ENCODE measurements around the gene AIF1L.
"Not testable (repeated sequence)": the region's sequence is repeated elsewhere in the genome, so short reads cannot be mapped to it uniquely, and the experiment has no call there.

Gene AIF1L

DNA sequence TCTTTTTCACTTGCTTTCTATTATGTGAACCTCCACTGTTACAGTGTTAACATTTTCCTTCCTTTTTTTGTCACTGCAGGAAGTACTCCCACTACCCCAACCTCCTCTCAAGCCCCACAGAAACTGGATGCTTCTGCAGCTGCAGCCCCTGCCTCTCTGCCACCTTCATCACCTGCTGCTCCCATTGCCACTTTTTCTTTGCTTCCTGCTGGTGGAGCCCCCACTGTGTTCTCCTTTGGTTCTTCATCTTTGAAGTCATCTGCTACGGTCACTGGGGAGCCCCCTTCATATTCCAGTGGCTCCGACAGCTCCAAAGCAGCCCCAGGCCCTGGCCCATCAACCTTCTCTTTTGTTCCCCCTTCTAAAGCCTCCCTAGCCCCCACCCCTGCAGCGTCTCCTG lies 47.9 kb downstream of the AIF1L start:
- TF ChIP-seq, protein P1, sequence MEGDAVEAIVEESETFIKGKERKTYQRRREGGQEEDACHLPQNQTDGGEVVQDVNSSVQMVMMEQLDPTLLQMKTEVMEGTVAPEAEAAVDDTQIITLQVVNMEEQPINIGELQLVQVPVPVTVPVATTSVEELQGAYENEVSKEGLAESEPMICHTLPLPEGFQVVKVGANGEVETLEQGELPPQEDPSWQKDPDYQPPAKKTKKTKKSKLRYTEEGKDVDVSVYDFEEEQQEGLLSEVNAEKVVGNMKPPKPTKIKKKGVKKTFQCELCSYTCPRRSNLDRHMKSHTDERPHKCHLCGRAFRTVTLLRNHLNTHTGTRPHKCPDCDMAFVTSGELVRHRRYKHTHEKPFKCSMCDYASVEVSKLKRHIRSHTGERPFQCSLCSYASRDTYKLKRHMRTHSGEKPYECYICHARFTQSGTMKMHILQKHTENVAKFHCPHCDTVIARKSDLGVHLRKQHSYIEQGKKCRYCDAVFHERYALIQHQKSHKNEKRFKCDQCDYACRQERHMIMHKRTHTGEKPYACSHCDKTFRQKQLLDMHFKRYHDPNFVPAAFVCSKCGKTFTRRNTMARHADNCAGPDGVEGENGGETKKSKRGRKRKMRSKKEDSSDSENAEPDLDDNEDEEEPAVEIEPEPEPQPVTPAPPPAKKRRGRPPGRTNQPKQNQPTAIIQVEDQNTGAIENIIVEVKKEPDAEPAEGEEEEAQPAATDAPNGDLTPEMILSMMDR (conservative IDR thresholded peaks at IDR 0.05), result no peak
- TF ChIP-seq ZFX (IDR thresholded peaks at IDR 0.05), result no peak
- H3K27ac ChIP-seq, result no peak overlapping the region

DNA sequence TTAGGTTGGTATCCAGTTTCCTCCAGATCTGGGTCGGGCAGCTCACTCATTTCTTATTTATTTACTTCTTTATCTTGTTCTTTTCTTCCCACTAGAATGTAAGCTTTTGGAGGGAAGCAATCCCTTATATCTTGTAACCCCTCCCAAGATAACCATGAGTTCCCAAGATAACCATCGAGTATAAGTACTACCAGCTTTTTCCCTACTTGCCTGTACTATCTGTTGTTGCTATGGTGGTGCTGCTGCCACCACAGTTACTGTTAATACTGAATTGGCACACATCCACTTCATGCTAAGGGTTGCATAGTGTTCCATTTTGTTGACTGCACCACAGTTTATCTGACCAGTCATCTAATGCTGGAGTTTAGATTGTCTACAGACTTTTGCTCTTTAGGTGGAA lies 48.9 kb downstream of the AIF1L start:
- TF ChIP-seq ZFX (IDR thresholded peaks at IDR 0.05), result no peak
- TF ChIP-seq, protein P1 (conservative IDR thresholded peaks at IDR 0.05), result no peak
- no peak overlapping the region for H3K27ac ChIP-seq

DNA sequence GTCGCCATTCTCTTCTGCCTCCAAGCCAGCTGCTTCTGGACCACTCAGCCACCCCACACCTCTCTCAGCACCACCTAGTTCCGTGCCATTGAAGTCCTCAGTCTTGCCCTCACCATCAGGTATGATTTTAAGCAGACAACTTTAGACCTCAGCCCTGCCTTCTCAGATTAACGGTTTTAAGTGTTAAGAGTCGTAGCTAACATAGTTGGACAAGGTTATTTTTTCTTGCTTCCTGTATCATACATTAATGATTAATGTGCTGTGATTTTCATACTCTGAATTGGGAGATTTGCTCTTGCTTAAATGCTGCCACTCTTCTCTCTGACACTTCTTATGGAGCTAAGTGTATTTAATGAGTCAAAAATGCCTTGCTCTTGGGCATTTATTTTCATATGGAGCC lies 49.9 kb downstream of the AIF1L start:
- TF ChIP-seq ZFX (IDR thresholded peaks at IDR 0.05), result no peak
- TF ChIP-seq, protein P1 (conservative IDR thresholded peaks at IDR 0.05), result no peak
- H3K27ac ChIP-seq, result no peak overlapping the region

DNA sequence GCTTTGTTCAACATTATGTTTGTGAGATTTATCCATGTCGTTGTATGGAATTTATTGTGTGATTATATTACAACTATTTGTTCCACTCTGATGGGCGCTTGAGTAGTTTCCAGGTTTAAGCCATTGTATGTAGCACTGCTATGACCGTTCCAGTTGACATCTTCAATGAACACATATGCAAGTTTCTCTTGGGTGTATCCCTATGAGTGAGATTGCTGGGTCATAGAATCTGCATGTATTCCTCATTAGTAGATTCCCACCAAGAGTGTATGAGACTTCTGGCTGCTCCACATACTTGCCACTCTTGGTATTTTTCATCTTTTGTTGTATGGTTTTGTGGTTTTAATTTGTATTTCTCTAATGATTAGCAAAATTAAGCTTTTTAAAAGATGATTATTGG lies 51.9 kb downstream of the AIF1L start:
- H3K27ac ChIP-seq, result no peak overlapping the region

DNA sequence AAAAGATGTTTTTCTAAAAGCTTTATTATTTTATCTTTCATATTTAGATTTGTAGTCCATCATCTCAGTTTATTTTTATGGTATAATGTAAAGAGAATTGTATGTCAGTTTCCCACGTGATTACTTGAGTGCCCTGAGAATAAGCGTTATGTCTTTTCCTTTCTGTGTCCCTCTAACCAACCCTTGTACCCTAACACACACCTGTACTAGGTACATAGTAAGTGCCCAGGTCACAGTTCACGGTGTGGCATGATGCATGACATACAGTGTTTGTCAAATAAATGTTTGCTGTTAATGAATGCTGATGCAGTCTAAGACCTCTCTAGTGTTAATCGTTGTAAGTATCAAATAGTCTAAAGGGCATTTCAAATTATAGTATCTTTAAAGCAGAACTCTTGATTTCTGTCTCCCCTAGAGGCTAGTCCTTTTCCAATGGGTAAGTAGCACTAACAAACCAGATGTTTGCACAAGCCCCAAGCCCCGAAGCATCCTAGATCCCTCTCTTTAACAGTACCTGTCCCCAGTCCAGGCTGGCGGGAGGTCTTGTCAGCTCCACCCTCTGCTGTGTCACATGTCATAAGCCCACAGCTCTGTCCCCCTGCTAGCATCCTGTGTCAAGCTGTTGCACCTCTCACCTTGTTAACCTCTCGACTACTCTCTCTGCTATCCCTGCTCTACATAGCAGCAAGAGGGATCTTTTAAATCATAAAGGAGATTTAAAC lies 52.8 kb downstream of the AIF1L start:
- no peak for TF ChIP-seq ZFX (IDR thresholded peaks at IDR 0.05)
- TF ChIP-seq, protein P1 (conservative IDR thresholded peaks at IDR 0.05), result no peak
- no peak overlapping the region for H3K27ac ChIP-seq

More for the DNA sequence above, 51.9 kb downstream of the AIF1L start:
- TF ChIP-seq ZFX (IDR thresholded peaks at IDR 0.05), result no peak
- TF ChIP-seq, protein P1 (conservative IDR thresholded peaks at IDR 0.05), result no peak

DNA sequence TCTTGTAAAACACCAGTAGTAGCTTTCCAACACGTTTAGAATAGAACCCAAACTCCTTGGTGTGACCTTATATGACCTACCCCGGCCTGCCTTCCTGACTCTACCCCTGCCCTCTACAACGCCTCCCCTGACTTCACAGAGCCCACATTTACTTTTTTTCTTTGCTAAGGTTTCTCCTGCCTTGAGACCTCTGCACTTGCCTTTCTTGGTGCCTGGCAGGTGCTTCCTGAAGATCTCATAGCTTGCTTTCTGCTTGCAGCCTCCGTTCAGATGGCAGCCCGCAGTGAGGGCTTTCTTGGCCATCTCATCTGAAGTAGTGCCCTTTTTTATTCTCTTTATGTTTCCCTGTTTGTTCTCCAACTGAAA lies 53.3 kb downstream of the AIF1L start:
- no peak overlapping the region for H3K27ac ChIP-seq
- no peak for TF ChIP-seq ZFX (IDR thresholded peaks at IDR 0.05)
- TF ChIP-seq, protein P1 (conservative IDR thresholded peaks at IDR 0.05), result no peak

DNA sequence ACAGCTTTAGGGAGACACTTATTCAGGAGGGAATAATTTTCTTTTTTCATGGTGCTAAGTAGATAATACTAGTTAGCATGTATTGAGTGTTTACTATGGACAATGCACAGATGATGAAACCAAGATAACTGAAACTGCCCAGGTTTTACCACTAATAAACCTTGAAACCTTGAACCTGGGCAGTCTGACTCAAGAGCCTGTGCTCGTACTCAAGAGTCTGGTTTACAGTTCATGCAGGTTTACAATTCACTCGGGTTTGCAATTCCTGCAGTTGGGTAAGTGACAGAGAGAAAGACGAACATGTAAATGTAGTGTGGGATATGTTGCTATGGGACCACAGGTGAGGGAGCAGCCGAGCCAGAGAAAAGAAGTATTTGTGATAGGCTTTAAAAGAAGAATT lies 57.3 kb downstream of the AIF1L start:
- TF ChIP-seq, protein P1 (conservative IDR thresholded peaks at IDR 0.05), result no peak
- TF ChIP-seq ZFX (IDR thresholded peaks at IDR 0.05), result no peak
- no peak overlapping the region for H3K27ac ChIP-seq

DNA sequence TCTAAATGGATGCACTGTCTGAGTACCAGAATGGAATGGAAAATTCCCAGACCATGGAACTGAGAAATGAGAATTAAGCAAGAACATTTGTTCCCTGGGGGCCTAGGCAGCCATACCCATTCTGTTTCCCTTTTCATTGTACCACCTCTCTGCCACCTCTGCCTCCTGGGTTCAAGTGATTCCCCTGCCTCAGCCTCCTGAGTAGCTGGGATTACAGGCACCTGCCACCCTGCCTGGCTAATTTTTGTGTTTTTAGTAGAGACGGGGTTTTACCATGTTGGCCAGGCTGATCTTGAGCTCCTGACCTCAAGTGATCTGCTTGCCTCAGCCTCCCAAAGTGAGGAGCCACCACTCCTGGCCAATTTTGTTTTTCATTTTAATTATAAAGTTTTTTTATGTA lies 62.3 kb downstream of the AIF1L start:
- H3K27ac ChIP-seq, result not testable (repeated sequence)

Data from C4-2B (cell line).